GM21360 (cell line): ENCODE data around the gene BOLA2B.

Experiments used
- ATAC-seq: cut with Tn5 transposase; IDR thresholded peaks from one replicate; pipeline ENCODE4 v1.9.1; 2021; ENCODE audit warnings: mild to moderate bottlenecking, moderate library complexity; ENCODE audit not compliant: unreplicated experiment

BOLA2B gene

DNA sequence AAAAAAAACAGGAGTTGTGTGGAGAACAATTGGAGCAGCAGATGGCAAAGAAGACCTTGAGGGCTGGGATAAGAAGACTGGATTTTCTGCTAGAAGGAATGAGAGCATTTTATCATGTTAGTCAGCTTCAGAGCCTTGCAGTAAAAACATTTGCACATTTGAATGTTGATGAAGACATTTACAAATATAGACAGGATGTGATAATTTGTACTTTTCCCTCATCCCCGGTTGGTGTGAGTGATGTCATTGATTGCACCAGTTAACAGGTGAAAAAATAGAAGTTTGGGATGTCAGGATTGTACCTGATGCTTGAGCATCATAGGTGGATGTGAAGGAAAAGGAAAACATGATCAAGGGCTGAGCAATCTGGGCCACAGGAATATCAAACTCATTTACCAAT is 47.8 kb downstream of the BOLA2B start:
- no peak for ATAC-seq

DNA sequence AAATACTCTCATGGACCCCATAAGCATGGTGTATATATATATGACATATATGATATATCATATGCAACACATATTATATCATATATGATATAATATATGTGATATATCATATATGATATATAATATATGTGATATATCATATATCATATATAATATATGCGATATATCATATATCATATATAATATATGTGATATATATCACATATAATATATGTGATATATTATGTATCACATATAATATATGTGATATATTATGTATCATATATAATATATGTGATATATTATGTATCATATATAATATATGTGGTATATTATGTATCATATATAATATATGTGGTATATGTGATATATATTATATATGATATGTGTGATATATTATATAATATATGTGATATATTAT is 48.5 kb downstream of the BOLA2B start:
- no peak for ATAC-seq

DNA sequence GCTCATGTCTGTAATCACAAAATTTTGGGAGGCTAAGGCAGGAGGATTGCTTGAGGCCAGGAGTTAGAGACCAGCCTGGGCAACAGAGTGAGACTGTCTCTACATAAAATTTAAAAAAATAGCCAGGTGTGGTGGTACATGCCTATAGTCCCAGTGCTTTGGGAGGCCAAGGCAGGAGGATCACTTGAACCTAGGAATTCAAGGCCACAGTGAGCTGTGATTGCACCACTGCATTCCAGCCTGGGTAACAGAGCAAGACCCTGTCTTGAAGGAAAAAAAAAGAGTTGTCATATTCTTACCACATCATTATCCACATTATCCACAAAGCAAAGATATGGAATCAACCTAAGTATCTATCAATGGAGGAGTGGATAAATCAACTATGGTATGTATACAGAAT is 49.4 kb downstream of the BOLA2B start:
- no peak for ATAC-seq

DNA sequence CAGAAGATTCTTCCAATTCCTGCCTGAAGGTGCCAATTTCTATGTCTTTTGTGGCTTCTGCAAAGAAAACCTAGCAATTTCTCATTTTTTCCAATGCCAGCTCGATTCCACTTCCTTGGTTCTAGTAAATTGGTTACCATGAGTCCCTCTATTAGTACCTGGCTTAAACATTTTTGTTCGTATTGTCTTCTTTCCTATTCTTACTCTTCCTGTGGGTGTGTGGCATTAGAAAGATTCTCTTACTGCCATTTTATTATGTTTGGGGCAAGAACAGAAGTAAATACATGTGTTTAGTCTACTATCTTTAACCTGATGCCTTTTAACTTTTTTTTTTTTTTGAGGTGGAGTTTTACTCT is 50.1 kb downstream of the BOLA2B start:
- no peak for ATAC-seq
